Mesendoderm (in vitro differentiated cells): ENCODE data around the gene UCN3.

ENCODE experiments used
- DNase-seq: peaks from one replicate; pipeline ENCODE4 v3.0.0; 2013
- H2AK5ac ChIP-seq: 2 replicates; pipeline ENCODE4 v1.6.1; 2013; ENCODE audit warnings: low read length, inconsistent platforms
- H2BK120ac ChIP-seq: 2 replicates; pipeline ENCODE4 v1.6.1; 2013; ENCODE audit warnings: low read depth, mild to moderate bottlenecking, low read length, moderate library complexity, mixed read lengths
- H2BK15ac ChIP-seq: replicated peaks from 2 replicates; pipeline ENCODE4 v1.6.1; 2013; ENCODE audit warnings: low read depth, mild to moderate bottlenecking, moderate library complexity
- H2BK5ac ChIP-seq: 2 replicates; pipeline ENCODE4 v1.6.1; 2013; ENCODE audit warnings: low read length, inconsistent platforms
- H3K18ac ChIP-seq: 2 replicates; pipeline ENCODE4 v1.6.1; 2013; ENCODE audit warnings: mild to moderate bottlenecking, low read length, mixed read lengths
- H3K23ac ChIP-seq: one replicate; pipeline ENCODE4 v1.6.1; 2013; ENCODE audit warnings: low read length
- H3K27ac ChIP-seq: 2 replicates; pipeline ENCODE4 v1.5.1; 2013; ENCODE audit warnings: low read depth, mild to moderate bottlenecking, inconsistent platforms, low read length, moderate library complexity
- H3K27me3 ChIP-seq: 2 replicates; pipeline ENCODE4 v1.6.1; 2013; ENCODE audit warnings: low read length, control low read depth, mild to moderate bottlenecking, inconsistent platforms; ENCODE audit not compliant: insufficient read depth, poor library complexity
- H3K36me3 ChIP-seq: 2 replicates; pipeline ENCODE4 v1.6.1; 2013; ENCODE audit warnings: low read length, inconsistent platforms; ENCODE audit not compliant: control insufficient read depth, insufficient read depth
- H3K4ac ChIP-seq: one replicate; pipeline ENCODE4 v1.6.1; 2013; ENCODE audit warnings: low read depth, mild to moderate bottlenecking, low read length, moderate library complexity
- H3K4me1 ChIP-seq: 2 replicates; pipeline ENCODE4 v1.6.1; 2013; ENCODE audit warnings: low read depth, low read length, inconsistent platforms; ENCODE audit not compliant: control insufficient read depth
- H3K4me2 ChIP-seq: 2 replicates; pipeline ENCODE4 v1.6.1; 2013; ENCODE audit warnings: low read length
- H3K4me3 ChIP-seq: 2 replicates; pipeline ENCODE4 v1.5.1; 2013; ENCODE audit warnings: mild to moderate bottlenecking, low read length
- H3K56ac ChIP-seq: one replicate; pipeline ENCODE4 v1.6.1; 2013; ENCODE audit warnings: low read length
- H3K79me1 ChIP-seq: 2 replicates; pipeline ENCODE4 v1.6.1; 2013; ENCODE audit warnings: low read length, inconsistent platforms
- H3K79me2 ChIP-seq: 2 replicates; pipeline ENCODE4 v1.6.1; 2013; ENCODE audit warnings: mild to moderate bottlenecking, low read length; ENCODE audit not compliant: control insufficient read depth, insufficient read depth
- H3K9ac ChIP-seq: 2 replicates; pipeline ENCODE4 v1.6.1; 2013; ENCODE audit warnings: low read length, inconsistent platforms
- H4K5ac ChIP-seq: one replicate; pipeline ENCODE4 v1.6.1; 2013; ENCODE audit warnings: low read length
- H4K8ac ChIP-seq: one replicate; pipeline ENCODE4 v1.6.1; 2013; ENCODE audit warnings: low read depth, mild to moderate bottlenecking, control low read depth, low read length, moderate library complexity
- WGBS: extraction: QIAGEN DNeasy Blood & Tissue Kit; methylation state at CpG from one replicate; pipeline ENCODE4 v1.1.7; 2013; ENCODE audit warnings: low lambda C conversion rate, missing lambda C conversion rate; ENCODE audit not compliant: insufficient coverage; ENCODE audit errors: extremely low coverage; 5-methylcytosine and 5-hydroxymethylcytosine counted together

Gene UCN3

GRCh38 chr10:5344746-5345145, 20.0 kb upstream of the UCN3 start:
- Histone ChIP-seq H3K4me1 (no peaks in the 10 kb centered on the region), H2AK5ac (no peak overlapping the region), H3K23ac (no peak overlapping the region), H3K27ac (no peak overlapping the region), H3K79me1 (no peaks in the 10 kb centered on the region), H2BK120ac (no peak overlapping the region), H4K5ac (no peak overlapping the region), H3K79me2 (no peaks in the 10 kb centered on the region), H4K8ac (no peak overlapping the region), H3K4me2 (no peak overlapping the region), H3K56ac (no peak overlapping the region), H2BK15ac (no peak overlapping the region), H3K4ac (no peak overlapping the region), H3K4me3 (no peak overlapping the region), H3K9ac (no peak overlapping the region), H3K27me3 (no peaks in the 10 kb centered on the region), H3K18ac (no peak overlapping the region), H3K36me3 (no peaks in the 10 kb centered on the region), H2BK5ac (no peak overlapping the region)
- DNase-seq, result no peak

GRCh38 chr10:5346881-5347280, 17.9 kb upstream of the UCN3 start:
- H3K9ac ChIP-seq, result no peak overlapping the region
- H3K23ac ChIP-seq, result no peak overlapping the region
- no peak overlapping the region for H3K27ac ChIP-seq
- H2AK5ac ChIP-seq, result no peak overlapping the region
- H3K79me1 ChIP-seq, result no peaks in the 10 kb centered on the region
- H3K36me3 ChIP-seq, result no peaks in the 10 kb centered on the region
- no peak for DNase-seq
- H3K56ac ChIP-seq, result no peak overlapping the region
- H4K5ac ChIP-seq, result no peak overlapping the region
- H3K79me2 ChIP-seq, result no peaks in the 10 kb centered on the region
- no peak overlapping the region for H2BK120ac ChIP-seq
- H3K27me3 ChIP-seq, result no peaks in the 10 kb centered on the region
- no CpG with 5 or more reads among the region's 4 CpGs for WGBS
- no peaks in the 10 kb centered on the region for H3K4me1 ChIP-seq
- H3K4me3 ChIP-seq, result no peak overlapping the region
- H3K18ac ChIP-seq, result no peak overlapping the region
- H2BK15ac ChIP-seq, result no peak overlapping the region
- no peak overlapping the region for H4K8ac ChIP-seq
- H3K4ac ChIP-seq, result no peak overlapping the region
- H2BK5ac ChIP-seq, result no peak overlapping the region
- no peak overlapping the region for H3K4me2 ChIP-seq

- Histone ChIP-seq H2BK15ac (no peak overlapping the region), H3K79me1 (no peaks in the 10 kb centered on the region), H3K9ac (no peak overlapping the region), H3K27ac (no peak overlapping the region), H2BK120ac (no peak overlapping the region), H3K18ac (no peak overlapping the region), H3K4me1 (no peaks in the 10 kb centered on the region), H4K5ac (no peak overlapping the region), H4K8ac (no peak overlapping the region), H3K27me3 (no peaks in the 10 kb centered on the region), H3K4ac (no peak overlapping the region), H3K56ac (no peak overlapping the region), H3K4me3 (no peak overlapping the region), H3K23ac (no peak overlapping the region), H2AK5ac (no peak overlapping the region), H3K4me2 (no peak overlapping the region), H3K79me2 (no peaks in the 10 kb centered on the region), H2BK5ac (no peak overlapping the region), H3K36me3 (no peaks in the 10 kb centered on the region)
- no CpG with 5 or more reads among the region's 2 CpGs for WGBS
- DNase-seq, result no peak
These were observed 15.4 kb upstream of the UCN3 start for GRCh38 chr10:5349362-5349761.

- no peak overlapping the region for H3K18ac ChIP-seq
- H3K27ac ChIP-seq, result no peak overlapping the region
- H4K8ac ChIP-seq, result no peak overlapping the region
- H3K23ac ChIP-seq, result no peak overlapping the region
- no peak overlapping the region for H2AK5ac ChIP-seq
- no peak overlapping the region for H2BK120ac ChIP-seq
- H3K4me1 ChIP-seq, result no peaks in the 10 kb centered on the region
- DNase-seq, result no peak
- no peak overlapping the region for H3K56ac ChIP-seq
- WGBS, result no CpG with 5 or more reads among the region's 3 CpGs
- no peaks in the 10 kb centered on the region for H3K27me3 ChIP-seq
- no peak overlapping the region for H2BK5ac ChIP-seq
- H3K36me3 ChIP-seq, result no peaks in the 10 kb centered on the region
- H3K4ac ChIP-seq, result no peak overlapping the region
- no peaks in the 10 kb centered on the region for H3K79me2 ChIP-seq
- H3K4me2 ChIP-seq, result no peak overlapping the region
- no peak overlapping the region for H3K9ac ChIP-seq
- no peak overlapping the region for H3K4me3 ChIP-seq
- no peak overlapping the region for H4K5ac ChIP-seq
- no peak overlapping the region for H2BK15ac ChIP-seq
- no peaks in the 10 kb centered on the region for H3K79me1 ChIP-seq
These were observed 10.7 kb upstream of the UCN3 start for GRCh38 chr10:5354068-5354467.

GRCh38 chr10:5355594-5356301, 9.0 kb upstream of the UCN3 start:
- Histone ChIP-seq H3K4me1 (no peaks in the 10 kb centered on the region), H3K23ac (no peak overlapping the region), H2AK5ac (no peak overlapping the region), H2BK5ac (no peak overlapping the region), H3K4me3 (no peak overlapping the region), H3K18ac (no peak overlapping the region), H3K36me3 (no peaks in the 10 kb centered on the region), H3K27ac (no peak overlapping the region), H2BK120ac (no peak overlapping the region), H3K27me3 (no peaks in the 10 kb centered on the region), H3K9ac (no peak overlapping the region), H3K4ac (no peak overlapping the region), H2BK15ac (no peak overlapping the region), H3K79me1 (no peaks in the 10 kb centered on the region), H3K79me2 (no peaks in the 10 kb centered on the region), H4K8ac (no peak overlapping the region), H4K5ac (no peak overlapping the region), H3K4me2 (no peak overlapping the region), H3K56ac (no peak overlapping the region)
- DNase-seq, result no peak
- no CpG with 5 or more reads among the region's 6 CpGs for WGBS

GRCh38 chr10:5356302-5356763, 8.4 kb upstream of the UCN3 start:
- Histone ChIP-seq H2BK15ac (no peak overlapping the region), H2BK5ac (no peak overlapping the region), H3K9ac (no peak overlapping the region), H3K18ac (no peak overlapping the region), H3K4me2 (no peak overlapping the region), H3K4ac (no peak overlapping the region), H2AK5ac (no peak overlapping the region), H3K4me1 (no peaks in the 10 kb centered on the region), H3K4me3 (no peak overlapping the region), H3K27ac (no peak overlapping the region), H4K8ac (no peak overlapping the region), H3K36me3 (no peaks in the 10 kb centered on the region), H3K56ac (no peak overlapping the region), H4K5ac (no peak overlapping the region), H2BK120ac (no peak overlapping the region), H3K79me1 (no peaks in the 10 kb centered on the region), H3K23ac (no peak overlapping the region), H3K27me3 (no peaks in the 10 kb centered on the region), H3K79me2 (no peaks in the 10 kb centered on the region)
- DNase-seq, result no peak
- 100% methylated on average over 3 of the region's 4 CpGs for WGBS
